ENCODE results near the gene TPRN.

DNA sequence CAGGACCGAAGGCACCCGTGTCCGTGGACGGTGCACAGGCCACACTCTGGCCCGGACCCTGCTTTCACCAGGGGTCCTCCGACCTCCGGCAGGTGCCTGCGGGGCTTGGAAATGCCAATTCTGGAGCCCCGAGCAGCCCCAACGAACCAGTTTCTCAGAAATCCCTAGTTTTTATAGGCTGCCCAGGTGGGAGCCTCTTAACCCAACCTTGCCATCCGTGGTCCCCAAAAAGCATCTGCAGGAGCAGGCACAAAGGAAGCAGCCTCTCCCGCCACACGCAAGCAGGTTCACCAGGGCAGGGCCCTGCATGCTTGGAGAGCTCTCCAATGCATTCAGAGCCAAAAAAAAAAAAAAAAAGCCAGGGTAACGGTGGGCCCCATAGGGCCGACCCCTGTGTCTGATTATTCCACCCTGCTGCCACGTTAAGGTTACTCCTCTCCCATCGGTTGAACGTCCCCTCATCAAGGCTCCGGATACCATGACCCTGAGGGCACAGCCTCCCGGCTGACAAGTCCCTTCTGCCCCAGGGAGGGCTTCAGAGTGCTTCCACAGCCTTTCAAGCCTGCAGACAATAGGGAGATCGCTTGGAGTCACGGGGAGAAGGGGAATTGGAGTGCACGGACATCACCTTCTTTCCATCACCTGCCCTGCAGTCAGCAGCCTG lies 796 bp upstream of the TPRN start:
- TF ChIP-seq, protein P1, sequence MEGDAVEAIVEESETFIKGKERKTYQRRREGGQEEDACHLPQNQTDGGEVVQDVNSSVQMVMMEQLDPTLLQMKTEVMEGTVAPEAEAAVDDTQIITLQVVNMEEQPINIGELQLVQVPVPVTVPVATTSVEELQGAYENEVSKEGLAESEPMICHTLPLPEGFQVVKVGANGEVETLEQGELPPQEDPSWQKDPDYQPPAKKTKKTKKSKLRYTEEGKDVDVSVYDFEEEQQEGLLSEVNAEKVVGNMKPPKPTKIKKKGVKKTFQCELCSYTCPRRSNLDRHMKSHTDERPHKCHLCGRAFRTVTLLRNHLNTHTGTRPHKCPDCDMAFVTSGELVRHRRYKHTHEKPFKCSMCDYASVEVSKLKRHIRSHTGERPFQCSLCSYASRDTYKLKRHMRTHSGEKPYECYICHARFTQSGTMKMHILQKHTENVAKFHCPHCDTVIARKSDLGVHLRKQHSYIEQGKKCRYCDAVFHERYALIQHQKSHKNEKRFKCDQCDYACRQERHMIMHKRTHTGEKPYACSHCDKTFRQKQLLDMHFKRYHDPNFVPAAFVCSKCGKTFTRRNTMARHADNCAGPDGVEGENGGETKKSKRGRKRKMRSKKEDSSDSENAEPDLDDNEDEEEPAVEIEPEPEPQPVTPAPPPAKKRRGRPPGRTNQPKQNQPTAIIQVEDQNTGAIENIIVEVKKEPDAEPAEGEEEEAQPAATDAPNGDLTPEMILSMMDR (IDR thresholded peaks at IDR 0.05): no peak
- TF ChIP-seq EP300 (IDR thresholded peaks at IDR 0.05) (no peak), POLR2A (IDR thresholded peaks at IDR 0.05) (no peak), POLR2AphosphoS5 (IDR thresholded peaks at IDR 0.05) (no peak)

Data from sigmoid colon (tissue), 4 donors.